Smooth muscle cell (in vitro differentiated cells): ENCODE results near the gene POLK. TPM values are rescaled to one million over a fixed set of nuclear protein-coding genes. Genes with fewer than 3 reads are reported as not detected.
A peak's percentile ranks its signal among the peaks of the same experiment; 100 is the strongest.

Experiments
- DNase-seq: peaks from one replicate; lab custom pipeline; 2025; ENCODE audit not compliant: unreplicated experiment; lab: John Stamatoyannopoulos, UW
- H2AFZ ChIP-seq: fragments of 200-600 bp; sonication (generic); 2 replicates; pipeline ENCODE4 v1.6.0; 2016; ENCODE audit warnings: antibody characterized with exemption, low read depth, mild to moderate bottlenecking
- H3F3A ChIP-seq: fragments of 200-600 bp; sonication (generic); 2 replicates; pipeline ENCODE4 v1.6.0; 2017; ENCODE audit warnings: antibody characterized with exemption, low read depth
- H3K27ac ChIP-seq: fragments of 200-600 bp; sonication (generic); 2 replicates; pipeline ENCODE4 v1.5.1; 2016; ENCODE audit warnings: low read depth, mild to moderate bottlenecking
- H3K27me3 ChIP-seq: fragments of 200-600 bp; sonication (generic); 2 replicates; pipeline ENCODE4 v1.6.1; 2016; ENCODE audit warnings: low read depth, mild to moderate bottlenecking
- H3K36me3 ChIP-seq: fragments of 200-600 bp; sonication (generic); 2 replicates; pipeline ENCODE4 v1.5.1; 2016; ENCODE audit warnings: low read depth
- H3K4me1 ChIP-seq: fragments of 200-600 bp; sonication (generic); 2 replicates; pipeline ENCODE4 v1.5.1; 2016; ENCODE audit warnings: low read depth
- H3K4me2 ChIP-seq: fragments of 200-600 bp; sonication (generic); 2 replicates; pipeline ENCODE4 v1.6.0; 2016; ENCODE audit warnings: mild to moderate bottlenecking
- H3K4me3 ChIP-seq: fragments of 200-600 bp; sonication (generic); 2 replicates; pipeline ENCODE4 v1.5.1; 2016; ENCODE audit warnings: mild to moderate bottlenecking
- H3K79me2 ChIP-seq: fragments of 200-600 bp; sonication (generic); 2 replicates; pipeline ENCODE4 v1.6.0; 2016; ENCODE audit warnings: low read depth, mild to moderate bottlenecking
- H3K9ac ChIP-seq: fragments of 200-600 bp; sonication (generic); 2 replicates; pipeline ENCODE4 v1.6.0; 2016; ENCODE audit warnings: low read depth
- H3K9me3 ChIP-seq: fragments of 200-600 bp; sonication (generic); replicated peaks from 2 replicates; pipeline ENCODE4 v1.5.1; 2016; ENCODE audit warnings: low read depth
- H4K20me1 ChIP-seq: fragments of 200-600 bp; sonication (generic); 2 replicates; pipeline ENCODE4 v1.6.0; 2016; ENCODE audit warnings: low read depth
- CTCF ChIP-seq: fragments of 200-600 bp; sonication (generic); IDR thresholded peaks from 2 replicates; pipeline ENCODE4 v1.5.1; 2017; ENCODE audit warnings: borderline replicate concordance, mild to moderate bottlenecking, antibody characterized with exemption; ENCODE audit not compliant: insufficient read depth, poor library complexity, severe bottlenecking
- WGBS: methylation state at CpG from one replicate; pipeline ENCODE4 v1.1.7; 2016; ENCODE audit warnings: low lambda C conversion rate; 5-methylcytosine and 5-hydroxymethylcytosine counted together
- polyA plus RNA-seq: library from polyadenylated mRNA; unstranded; fragments of >200 nt; fragmentation: Nextera tagmentation; extraction: Ambion mirVana; gene quantifications from 2 replicates; pipeline ENCODE4 v1.2.1, GENCODE V29; 2016
- total RNA-seq: library from RNA; depleted of rRNA; stranded (reverse); fragments of >200 nt; gene quantifications from 2 replicates; pipeline ENCODE4 v1.2.3, GENCODE V29; 2014

POLK gene
- total and polyA plus RNA-seq, 2 experiments from 2014 or later: 12.8 to 36.5 TPM

GRCh38 chr5:75616971-75617621 is 105.4 kb downstream of the POLK start:
- H3K4me2 ChIP-seq: peak overlapping the region; percentile 69
- peak overlapping the region; percentile 88 for H3K27ac ChIP-seq

GRCh38 chr5:75617736-75618352 is 106.2 kb downstream of the POLK start:
- no peak for DNase-seq
- peak overlapping the region; percentile 69 for H3K4me2 ChIP-seq
- peak overlapping the region; percentile 52 for H3K9ac ChIP-seq
- no peaks in the 10 kb centered on the region for H4K20me1 ChIP-seq
- H3K4me1 ChIP-seq: peaks cover 16% of the 10 kb centered on the region
- peak overlapping the region; percentile 88 for H3K27ac ChIP-seq
- TF ChIP-seq CTCF: no peak
- WGBS: 19% methylated on average over 5 of the region's 5 CpGs
- no peaks in the 10 kb centered on the region for H3K27me3 ChIP-seq
- no peaks in the 10 kb centered on the region for H3K36me3 ChIP-seq
- H3K79me2 ChIP-seq: no peaks in the 10 kb centered on the region
- no peak overlapping the region for H3K4me3 ChIP-seq
- peaks cover 14% of the 10 kb centered on the region for H3F3A ChIP-seq
- H3K9me3 ChIP-seq: no peaks in the 10 kb centered on the region
- no peak overlapping the region for H2AFZ ChIP-seq

More at GRCh38 chr5:75616971-75617621, 105.4 kb downstream of the POLK start:
- no peaks in the 10 kb centered on the region for H3K36me3 ChIP-seq
- H3K9me3 ChIP-seq: no peaks in the 10 kb centered on the region
- H4K20me1 ChIP-seq: no peaks in the 10 kb centered on the region
- 15% methylated on average over 7 of the region's 7 CpGs for WGBS
- peaks cover 16% of the 10 kb centered on the region for H3K4me1 ChIP-seq
- peaks cover 14% of the 10 kb centered on the region for H3F3A ChIP-seq
- no peak overlapping the region for H3K4me3 ChIP-seq
- no peak overlapping the region for H2AFZ ChIP-seq
- no peaks in the 10 kb centered on the region for H3K79me2 ChIP-seq
- peak overlapping the region; percentile 52 for H3K9ac ChIP-seq
- no peaks in the 10 kb centered on the region for H3K27me3 ChIP-seq
- no peak for DNase-seq
- no peak for TF ChIP-seq CTCF

- Histone ChIP-seq H3K36me3 (no peaks in the 10 kb centered on the region), H3K27ac (no peak overlapping the region), H3K9me3 (no peaks in the 10 kb centered on the region), H3K4me1 (peaks cover 16% of the 10 kb centered on the region), H2AFZ (no peak overlapping the region), H3K4me2 (no peak overlapping the region), H3K79me2 (no peaks in the 10 kb centered on the region), H3F3A (peaks cover 21% of the 10 kb centered on the region), H3K9ac (no peak overlapping the region), H3K4me3 (no peak overlapping the region), H4K20me1 (no peaks in the 10 kb centered on the region), H3K27me3 (no peaks in the 10 kb centered on the region)
- 87% methylated on average over 4 of the region's 4 CpGs for WGBS
- no peak for DNase-seq
- TF ChIP-seq CTCF: no peak
These were observed 108.7 kb downstream of the POLK start for GRCh38 chr5:75620184-75620959.
